Glutamatergic neuron (in vitro differentiated cells): ENCODE results near the gene NOD2. TPM values are rescaled to one million over a fixed set of nuclear protein-coding genes. Genes with fewer than 3 reads are reported as not detected.
A peak's percentile ranks its signal among the peaks of the same experiment; 100 is the strongest.

ENCODE experiments used
- DNase-seq: peaks from one replicate; pipeline ENCODE4 v3.0.0; 2022
- H3K27ac Mint-ChIP-seq: one replicate; pipeline ENCODE4 v1.8.0; 2020; ENCODE audit warnings: mild to moderate bottlenecking, mixed read lengths, inconsistent platforms; ENCODE audit not compliant: unreplicated experiment
- H3K27me3 Mint-ChIP-seq: one replicate; pipeline ENCODE4 v1.8.0; 2020; ENCODE audit warnings: mild to moderate bottlenecking, moderate library complexity, mixed read lengths, inconsistent platforms; ENCODE audit not compliant: unreplicated experiment
- H3K36me3 Mint-ChIP-seq: one replicate; pipeline ENCODE4 v1.8.0; 2020; ENCODE audit warnings: mild to moderate bottlenecking, mixed read lengths, inconsistent platforms; ENCODE audit not compliant: unreplicated experiment
- H3K4me1 Mint-ChIP-seq: one replicate; pipeline ENCODE4 v1.8.0; 2020; ENCODE audit warnings: mild to moderate bottlenecking, low read depth, mixed read lengths, inconsistent platforms; ENCODE audit not compliant: unreplicated experiment
- H3K4me3 Mint-ChIP-seq: one replicate; pipeline ENCODE4 v1.8.0; 2020; ENCODE audit warnings: mild to moderate bottlenecking, mixed read lengths, inconsistent platforms; ENCODE audit not compliant: unreplicated experiment
- H3K9me3 Mint-ChIP-seq: one replicate; pipeline ENCODE4 v1.8.0; 2020; ENCODE audit warnings: mild to moderate bottlenecking, moderate library complexity, mixed read lengths, inconsistent platforms; ENCODE audit not compliant: unreplicated experiment
- total RNA-seq: library from RNA; stranded (reverse); fragmentation: NEBNext Ultra II Directional; extraction: Animal tissue kit (Norgen Biotek cat#: 25700); gene quantifications from one replicate; pipeline ENCODE4 v1.2.1, GENCODE V29; 2021; ENCODE audit not compliant: unreplicated experiment
- TF ChIP-seq, protein P1 (sequence below): fragments of 200-600 bp; sonication (generic); IDR thresholded peaks from one replicate; pipeline ENCODE4 v1.5.0; 2021; ENCODE audit not compliant: partially characterized antibody, unreplicated experiment

NOD2 gene
- total RNA-seq, 1 donor from 2014 or later = 0.34 TPM

GRCh38 chr16:50668368-50669008, 24.9 kb upstream of the NOD2 start:
- Mint-ChIP-seq H3K4me1 (peaks cover 6% of the 10 kb centered on the region), H3K36me3 (peaks cover 24% of the 10 kb centered on the region), H3K9me3 (peaks cover 20% of the 10 kb centered on the region), H3K27ac (no peak overlapping the region), H3K27me3 (peaks cover 12% of the 10 kb centered on the region), H3K4me3 (no peak overlapping the region)
- DNase-seq = no peak
- TF ChIP-seq, protein P1, sequence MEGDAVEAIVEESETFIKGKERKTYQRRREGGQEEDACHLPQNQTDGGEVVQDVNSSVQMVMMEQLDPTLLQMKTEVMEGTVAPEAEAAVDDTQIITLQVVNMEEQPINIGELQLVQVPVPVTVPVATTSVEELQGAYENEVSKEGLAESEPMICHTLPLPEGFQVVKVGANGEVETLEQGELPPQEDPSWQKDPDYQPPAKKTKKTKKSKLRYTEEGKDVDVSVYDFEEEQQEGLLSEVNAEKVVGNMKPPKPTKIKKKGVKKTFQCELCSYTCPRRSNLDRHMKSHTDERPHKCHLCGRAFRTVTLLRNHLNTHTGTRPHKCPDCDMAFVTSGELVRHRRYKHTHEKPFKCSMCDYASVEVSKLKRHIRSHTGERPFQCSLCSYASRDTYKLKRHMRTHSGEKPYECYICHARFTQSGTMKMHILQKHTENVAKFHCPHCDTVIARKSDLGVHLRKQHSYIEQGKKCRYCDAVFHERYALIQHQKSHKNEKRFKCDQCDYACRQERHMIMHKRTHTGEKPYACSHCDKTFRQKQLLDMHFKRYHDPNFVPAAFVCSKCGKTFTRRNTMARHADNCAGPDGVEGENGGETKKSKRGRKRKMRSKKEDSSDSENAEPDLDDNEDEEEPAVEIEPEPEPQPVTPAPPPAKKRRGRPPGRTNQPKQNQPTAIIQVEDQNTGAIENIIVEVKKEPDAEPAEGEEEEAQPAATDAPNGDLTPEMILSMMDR = no peak

DNA sequence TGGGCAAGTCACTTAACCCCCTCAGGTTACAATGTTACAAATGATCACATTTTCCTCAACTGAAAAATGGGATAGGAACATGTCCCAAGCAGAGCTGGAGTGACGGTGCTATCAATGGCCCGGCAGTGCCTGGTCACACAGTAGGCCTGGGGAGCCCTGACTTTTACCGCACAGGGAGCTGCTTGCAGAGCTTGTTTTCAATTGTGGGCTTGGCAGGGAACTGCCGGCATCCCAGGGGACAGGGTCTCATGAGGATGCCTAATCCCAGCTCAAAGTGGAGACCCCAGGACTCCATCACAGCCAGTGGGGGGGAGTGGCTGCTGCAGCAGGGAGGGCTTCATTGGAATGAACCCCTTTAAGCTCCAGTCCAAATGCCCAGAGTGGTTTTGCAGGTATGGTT, 23.7 kb upstream of the NOD2 start:
- Mint-ChIP-seq H3K9me3 (peaks cover 17% of the 10 kb centered on the region), H3K27ac (no peak overlapping the region), H3K36me3 (peaks cover 23% of the 10 kb centered on the region), H3K4me1 (peaks cover 6% of the 10 kb centered on the region), H3K4me3 (no peak overlapping the region), H3K27me3 (peaks cover 12% of the 10 kb centered on the region)
- TF ChIP-seq, protein P1 = no peak
- no peak for DNase-seq

DNA sequence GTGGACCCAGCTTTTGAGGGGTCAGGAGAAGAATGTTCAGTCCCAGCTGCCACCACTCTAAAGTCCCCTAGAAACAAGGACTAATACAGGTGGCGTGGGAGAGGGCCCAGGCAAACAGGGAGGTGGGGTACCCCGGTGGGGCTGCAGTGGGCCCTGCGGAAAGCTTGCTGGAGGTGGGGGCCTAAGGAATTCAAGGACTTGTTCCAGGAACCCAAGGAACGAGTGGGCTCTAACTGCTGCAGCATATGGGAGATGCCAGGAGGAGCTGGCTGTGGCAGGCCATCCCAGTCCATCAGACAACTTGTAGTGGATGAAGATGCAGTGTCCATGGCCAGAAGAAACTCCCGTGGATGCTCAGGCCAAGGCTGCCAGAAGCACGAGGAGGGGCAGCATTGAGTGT, 22.9 kb upstream of the NOD2 start:
- H3K4me3 Mint-ChIP-seq = no peak overlapping the region
- peaks cover 6% of the 10 kb centered on the region for H3K4me1 Mint-ChIP-seq
- H3K9me3 Mint-ChIP-seq = peaks cover 15% of the 10 kb centered on the region
- H3K27ac Mint-ChIP-seq = no peak overlapping the region
- no peak for DNase-seq
- H3K27me3 Mint-ChIP-seq = peaks cover 12% of the 10 kb centered on the region
- H3K36me3 Mint-ChIP-seq = peaks cover 21% of the 10 kb centered on the region
- TF ChIP-seq, protein P1 = no peak

- Mint-ChIP-seq H3K9me3 (peaks cover 13% of the 10 kb centered on the region), H3K36me3 (peaks cover 21% of the 10 kb centered on the region), H3K27ac (no peak overlapping the region), H3K4me3 (no peak overlapping the region), H3K4me1 (peaks cover 6% of the 10 kb centered on the region), H3K27me3 (peaks cover 6% of the 10 kb centered on the region)
- TF ChIP-seq, protein P1 = peak; percentile 76
- peak; percentile 53 for DNase-seq
Measured at GRCh38 chr16:50671644-50672260, 21.7 kb upstream of the NOD2 start.
